Stimulated activated CD8-positive, alpha-beta memory T cell treated with anti-CD3 and anti-CD28 coated beads, Interleukin-4, amount 100 ng/mL, for 48 hours (primary cell): ENCODE results near the gene ETV5.
"Not testable (repeated sequence)": the region's sequence is repeated elsewhere in the genome, so short reads cannot be mapped to it uniquely, and the experiment has no call there.

Experiments used
- DNase-seq: peaks from one replicate; pipeline ENCODE4 v3.0.0-alpha.2; 2020

The ETV5 gene

DNA sequence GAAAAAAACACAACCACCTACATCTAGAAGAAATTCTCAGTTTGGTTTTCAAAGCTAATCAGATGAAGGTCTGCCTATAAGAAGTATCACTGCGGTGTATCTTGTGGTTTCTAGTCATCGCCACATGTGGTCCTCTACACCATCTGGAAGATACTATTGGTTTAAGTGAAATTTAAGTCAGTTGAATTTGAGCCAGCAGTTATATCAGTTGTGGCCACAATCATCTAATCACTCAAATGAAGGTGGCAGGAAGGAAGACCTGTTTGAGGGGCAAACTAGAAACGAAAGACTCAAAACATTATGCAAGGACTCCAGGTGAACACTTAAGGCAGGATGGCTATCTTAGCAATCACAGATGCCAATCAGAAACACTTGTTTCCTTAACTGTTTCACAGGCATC is 48.7 kb downstream of the ETV5 start:
- peak; percentile 57 for DNase-seq

- DNase-seq = no peak
Measured at GRCh38 chr3:186059192-186059591, 49.7 kb downstream of the ETV5 start.

DNA sequence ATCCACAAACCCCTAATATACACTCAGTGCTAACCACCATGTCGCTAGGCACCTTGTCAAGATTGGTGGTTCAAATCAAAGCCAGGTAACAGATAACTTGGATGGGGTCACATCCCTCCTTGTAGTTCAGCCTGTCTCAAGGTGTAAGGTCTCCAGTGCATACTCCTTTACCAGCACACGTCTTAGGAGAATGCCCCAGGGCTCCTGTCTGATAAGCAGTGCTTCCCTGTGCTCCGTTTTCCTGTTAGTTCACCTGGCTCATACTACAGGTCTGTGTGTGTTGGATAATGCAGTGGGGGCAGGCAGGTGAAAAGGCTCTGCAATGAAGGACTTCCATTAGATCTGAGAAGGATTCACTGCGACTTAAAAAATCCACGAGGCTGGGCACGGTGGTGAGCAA is 50.7 kb downstream of the ETV5 start:
- no peak for DNase-seq

- no peak for DNase-seq
Measured at GRCh38 chr3:186057594-186057993, 51.3 kb downstream of the ETV5 start.

- no peak for DNase-seq
Measured at GRCh38 chr3:186054792-186055352, 54.0 kb downstream of the ETV5 start.

DNA sequence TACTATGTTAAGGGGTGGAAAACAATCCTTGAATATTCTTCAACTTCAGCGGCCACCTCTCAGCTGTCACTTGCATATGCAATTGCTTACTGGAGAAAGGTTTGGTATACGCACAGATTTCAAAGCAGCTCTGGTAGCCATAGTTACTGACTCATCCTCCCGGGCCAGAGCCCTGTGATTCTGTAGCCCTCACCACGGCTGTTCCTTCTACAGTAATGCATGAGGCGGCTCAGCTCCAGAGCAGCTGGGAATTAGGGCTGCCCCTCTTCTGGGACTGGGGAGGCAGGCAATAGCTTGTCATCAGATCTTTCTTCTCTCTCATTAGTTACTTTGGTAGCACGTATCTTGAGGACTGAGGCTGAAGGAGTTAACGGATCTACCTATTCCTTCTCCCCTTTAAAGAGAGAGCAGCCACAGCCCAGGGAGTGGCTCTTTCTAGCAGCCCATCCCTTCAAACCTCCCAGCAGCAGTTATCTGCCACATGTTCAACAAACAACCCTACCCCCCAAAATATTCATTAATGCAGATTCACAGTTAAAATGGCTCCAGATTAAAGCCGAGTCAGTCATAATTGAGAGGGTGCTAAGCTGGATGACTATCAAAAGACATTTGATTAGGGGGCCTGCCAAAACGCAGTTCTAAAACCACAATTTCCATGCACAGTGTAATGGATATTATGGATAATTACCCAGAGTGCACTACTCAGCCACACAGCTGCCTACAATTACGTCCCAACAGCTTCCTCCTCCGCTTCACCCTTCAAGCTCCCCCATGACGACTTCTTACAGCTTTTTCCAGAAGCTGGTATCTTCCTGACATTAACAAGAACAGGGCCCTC is 54.7 kb downstream of the ETV5 start:
- DNase-seq = no peak

- no peak for DNase-seq
Measured at GRCh38 chr3:186052096-186052840, 56.6 kb downstream of the ETV5 start.

GRCh38 chr3:186049001-186049400 is 59.9 kb downstream of the ETV5 start:
- no peak for DNase-seq

DNA sequence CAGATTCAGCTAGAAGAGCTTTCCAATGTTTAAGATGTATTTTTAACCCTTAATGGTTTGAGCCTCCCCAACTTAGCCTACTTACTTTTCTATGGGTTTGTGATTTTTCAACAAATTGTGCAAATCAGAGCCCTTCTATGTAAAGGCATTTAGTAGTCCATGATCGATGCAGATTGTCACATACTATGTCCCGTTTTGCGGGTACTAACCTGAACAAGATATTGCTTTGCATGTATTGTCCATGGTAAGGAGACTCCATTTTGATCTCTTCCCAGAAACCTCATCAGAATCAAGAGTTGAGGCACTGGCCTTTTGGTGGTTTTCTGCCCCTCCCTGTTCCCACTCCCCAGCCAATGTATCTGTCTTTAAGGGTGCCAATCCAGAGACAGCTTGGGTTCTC is 60.8 kb downstream of the ETV5 start:
- no peak for DNase-seq

GRCh38 chr3:186046838-186047237 is 62.1 kb downstream of the ETV5 start:
- no peak for DNase-seq

- no peak for DNase-seq
Measured at GRCh38 chr3:186044968-186045367, 63.9 kb downstream of the ETV5 start.

DNA sequence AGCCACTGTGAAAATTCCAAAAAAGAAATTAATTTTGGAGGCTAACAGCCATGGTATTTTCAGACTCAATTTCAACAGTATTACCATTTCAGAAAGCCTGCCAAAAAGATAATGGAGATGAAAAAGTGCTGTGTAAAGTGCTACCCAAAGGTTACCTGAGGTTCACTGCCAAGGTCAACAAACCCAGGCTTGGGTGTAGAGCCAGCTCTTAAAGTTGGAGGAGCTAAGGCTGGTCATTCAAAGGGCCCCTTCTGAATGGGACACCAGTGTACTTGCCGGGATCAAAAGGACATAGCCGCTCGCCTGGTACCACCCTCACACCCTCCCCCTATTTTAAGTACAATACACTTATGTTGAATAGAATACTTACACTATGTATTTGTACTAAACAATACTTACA is 64.5 kb downstream of the ETV5 start:
- DNase-seq = no peak

DNA sequence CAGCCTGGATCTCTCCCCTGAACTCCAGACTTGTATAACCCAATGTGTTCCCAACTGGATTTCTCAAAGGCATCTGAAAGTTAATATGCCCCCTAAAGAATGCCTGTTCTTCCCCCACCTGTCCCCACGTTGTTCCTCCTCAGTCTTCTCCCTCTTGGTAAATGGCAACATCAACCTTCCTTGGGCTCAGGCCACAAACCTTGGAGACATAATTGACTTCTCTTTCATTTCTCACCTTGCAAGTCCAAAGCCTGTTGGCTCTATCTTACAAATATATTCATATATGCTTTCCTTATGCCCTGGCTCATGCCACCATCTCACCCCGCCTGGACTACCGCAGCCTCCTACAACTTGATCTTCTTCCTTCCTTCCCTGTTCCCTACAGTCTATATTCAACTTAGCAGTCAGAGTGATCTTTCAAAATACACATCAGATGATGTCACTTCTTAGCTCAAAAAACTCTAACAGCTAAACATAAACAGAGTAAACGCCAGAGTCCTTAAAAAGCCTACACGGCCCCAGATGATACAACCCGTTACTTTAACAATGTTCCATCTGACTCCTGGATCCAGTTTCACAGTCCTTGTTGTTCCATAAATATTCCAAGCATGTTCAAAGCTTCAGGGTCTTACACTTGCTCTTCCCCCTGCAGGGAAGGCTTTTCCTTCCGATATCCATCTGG is 66.2 kb downstream of the ETV5 start:
- no peak for DNase-seq

- no peak for DNase-seq
Measured at GRCh38 chr3:186042036-186042435, 66.9 kb downstream of the ETV5 start.

- DNase-seq = no peak
Measured at GRCh38 chr3:186038360-186038759, 70.5 kb downstream of the ETV5 start.

DNA sequence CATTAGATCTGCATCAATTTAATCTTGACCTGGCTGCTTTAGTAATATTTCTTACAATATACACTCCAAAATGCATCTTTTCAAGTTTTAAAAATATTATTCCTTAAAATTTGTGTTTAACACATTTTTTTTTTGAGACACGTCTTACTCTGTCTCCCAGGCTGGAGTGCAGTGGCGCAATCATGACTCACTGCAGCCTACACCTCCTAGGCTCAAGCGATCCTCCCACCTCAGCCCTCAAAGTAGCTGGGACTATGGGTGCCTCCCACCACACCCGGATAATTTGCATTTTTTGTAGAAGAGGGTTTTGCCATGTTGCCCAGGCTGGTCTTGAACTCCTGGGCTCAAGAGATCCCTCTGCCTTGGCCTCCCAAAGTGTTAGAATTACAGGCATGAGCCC is 73.6 kb downstream of the ETV5 start:
- no peak for DNase-seq

GRCh38 chr3:186032321-186032720 is 76.6 kb downstream of the ETV5 start:
- DNase-seq = no peak

GRCh38 chr3:186025993-186026392 is 82.9 kb downstream of the ETV5 start:
- not testable (repeated sequence) for DNase-seq

- peak; percentile 80 for DNase-seq
Measured at GRCh38 chr3:186025161-186025560, 83.7 kb downstream of the ETV5 start.

DNA sequence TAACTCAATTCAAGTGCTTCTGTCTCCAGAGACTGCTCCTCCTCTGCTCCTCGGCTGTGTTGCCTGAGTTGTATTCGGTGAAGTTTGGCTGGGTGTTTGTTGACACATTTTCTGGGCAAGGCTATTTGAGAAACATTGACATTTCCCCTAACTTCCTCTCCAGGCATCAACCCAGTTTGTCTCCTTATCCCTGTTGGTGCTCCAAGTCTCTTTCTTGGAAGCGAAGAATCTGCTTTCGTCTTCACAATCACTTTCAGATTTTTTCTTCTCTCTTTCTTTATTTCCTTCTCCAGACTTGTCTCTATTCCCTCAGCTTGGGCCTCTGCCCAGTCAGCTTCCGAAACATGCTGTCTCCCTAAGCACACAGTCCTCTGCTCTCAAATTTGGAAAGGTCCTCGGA is 84.7 kb downstream of the ETV5 start:
- DNase-seq = no peak

DNA sequence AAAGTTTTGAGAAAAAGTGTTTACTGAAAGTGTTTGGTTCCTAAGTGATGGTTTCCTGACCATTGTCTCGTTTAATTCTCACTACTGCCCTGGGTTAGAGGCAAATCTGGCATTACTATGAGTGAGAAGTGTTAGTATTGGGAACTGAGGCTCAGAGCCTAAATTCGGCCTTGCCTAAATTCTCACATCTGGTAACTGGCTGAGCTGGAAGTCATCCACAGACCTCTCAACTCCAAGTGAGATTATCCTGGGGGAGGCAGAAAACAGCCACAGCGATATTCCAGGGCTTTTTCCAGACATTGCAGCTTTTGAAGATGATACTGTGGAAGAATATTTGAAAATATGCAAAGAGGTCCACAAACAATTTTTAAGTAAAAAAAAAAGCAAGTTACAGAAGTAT is 86.0 kb downstream of the ETV5 start:
- DNase-seq = no peak

GRCh38 chr3:186021673-186022362 is 87.1 kb downstream of the ETV5 start:
- no peak for DNase-seq

DNA sequence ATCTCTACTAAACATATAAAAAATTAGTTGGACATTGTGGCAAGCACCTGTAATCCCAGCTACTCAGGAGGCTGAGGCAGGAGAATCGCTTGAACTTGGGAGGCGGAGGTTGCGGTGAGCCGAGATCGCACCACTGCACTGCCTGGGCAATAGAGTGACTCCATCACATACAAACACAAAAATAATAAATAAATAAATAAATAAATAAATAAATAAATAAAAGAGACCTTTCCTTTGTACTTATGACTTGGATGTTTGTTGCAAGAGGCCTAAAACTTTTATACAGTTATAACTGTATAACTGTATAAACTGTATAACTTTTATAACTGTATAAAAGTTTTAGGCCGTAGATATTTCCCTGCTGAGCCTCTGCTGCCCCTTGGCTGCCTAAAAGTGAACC is 87.6 kb downstream of the ETV5 start:
- not testable (repeated sequence) for DNase-seq
